Stimulated activated CD4-positive, alpha-beta T cell treated with anti-CD3 and anti-CD28 coated beads, Interleukin-1b, Interleukin-23, amount 100 ng/mL, for 48 hours (primary cell): ENCODE results near the gene DEPDC5.

ENCODE experiments used
- DNase-seq: peaks from one replicate; pipeline ENCODE4 v3.0.0-alpha.2; 2020

Gene DEPDC5

GRCh38 chr22:31897842-31898805 lies 144.3 kb downstream of the DEPDC5 start:
- no peak for DNase-seq

DNA sequence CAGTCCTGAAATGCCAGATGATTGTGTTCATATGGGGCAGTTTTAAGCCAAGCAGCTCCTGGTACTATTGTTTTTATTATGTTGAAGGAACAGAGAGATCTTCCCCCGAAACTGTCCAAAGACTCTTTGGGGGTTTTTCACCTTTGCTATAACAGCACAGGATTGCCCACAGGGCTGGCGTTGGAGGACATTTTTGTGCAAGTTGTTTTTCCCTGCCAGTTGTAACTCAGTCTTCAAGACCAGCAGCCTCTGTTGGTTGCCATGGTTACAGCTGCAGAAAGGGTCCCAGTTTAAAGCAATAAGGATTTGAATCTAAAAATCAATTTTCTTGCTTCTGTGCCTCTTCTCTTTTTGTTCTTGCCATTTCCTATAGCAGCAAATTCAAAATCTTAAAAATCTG lies 145.1 kb downstream of the DEPDC5 start:
- DNase-seq = no peak

- no peak for DNase-seq
Observed at GRCh38 chr22:31899669-31900068, 145.8 kb downstream of the DEPDC5 start.

GRCh38 chr22:31901388-31902137 lies 147.7 kb downstream of the DEPDC5 start:
- no peak for DNase-seq

GRCh38 chr22:31904651-31905050 lies 150.8 kb downstream of the DEPDC5 start:
- DNase-seq = no peak

GRCh38 chr22:31905356-31905755 lies 151.5 kb downstream of the DEPDC5 start:
- no peak for DNase-seq

DNA sequence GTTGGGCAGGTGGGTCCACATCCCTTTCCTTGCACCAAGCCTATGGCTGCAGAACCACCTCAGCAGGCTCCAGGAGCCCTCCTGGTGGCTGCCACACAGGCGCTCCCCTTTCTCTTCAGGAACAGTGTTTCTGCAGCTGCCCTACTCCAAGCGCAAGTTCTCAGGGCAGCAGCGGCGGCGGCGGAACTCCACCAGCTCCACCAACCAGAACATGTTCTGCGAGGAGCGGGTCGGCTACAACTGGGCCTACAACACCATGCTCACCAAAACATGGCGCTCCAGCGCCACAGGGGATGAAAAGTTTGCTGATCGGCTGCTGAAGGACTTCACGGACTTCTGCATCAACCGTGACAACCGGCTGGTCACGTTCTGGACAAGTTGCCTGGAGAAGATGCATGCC lies 152.3 kb downstream of the DEPDC5 start:
- DNase-seq = no peak

DNA sequence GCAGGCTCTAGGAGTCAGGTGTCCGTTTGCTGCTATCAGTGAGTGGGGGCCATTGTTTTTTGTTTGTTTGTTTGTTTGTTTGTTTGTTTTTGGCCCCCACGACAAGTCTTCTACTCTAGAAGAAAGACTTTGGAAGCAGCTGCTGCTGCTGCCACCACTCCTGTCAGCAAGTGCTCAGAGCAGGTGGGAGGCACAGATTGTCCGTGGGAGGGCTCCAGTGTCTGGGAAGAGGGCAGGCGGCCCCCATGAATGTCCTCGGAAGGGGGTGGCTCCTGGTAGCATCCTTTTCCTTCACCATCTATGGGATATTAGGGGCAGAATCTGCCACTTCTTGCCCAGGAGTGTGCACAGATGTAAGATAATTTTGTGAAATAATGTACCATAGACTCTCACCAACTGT lies 152.8 kb downstream of the DEPDC5 start:
- no peak for DNase-seq

DNA sequence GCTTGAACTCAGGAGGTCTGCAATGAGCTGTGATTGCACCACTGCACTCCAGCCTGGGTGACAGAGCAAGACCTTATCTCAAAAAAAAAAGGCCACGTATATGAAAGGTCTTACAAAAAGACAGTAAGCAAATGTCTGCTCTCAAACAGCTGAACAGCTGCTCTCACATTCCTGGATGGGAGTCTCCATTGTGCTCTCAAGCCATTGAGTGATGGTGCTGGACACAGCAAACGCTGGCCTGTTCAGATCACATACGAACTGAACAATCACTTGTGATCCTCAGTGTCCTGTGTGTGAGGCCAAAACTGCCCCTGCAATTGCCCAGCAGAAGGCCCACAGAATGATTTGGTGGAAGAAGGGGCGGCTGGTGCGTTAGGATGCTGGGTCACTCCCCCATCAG lies 156.2 kb downstream of the DEPDC5 start:
- DNase-seq = no peak

DNA sequence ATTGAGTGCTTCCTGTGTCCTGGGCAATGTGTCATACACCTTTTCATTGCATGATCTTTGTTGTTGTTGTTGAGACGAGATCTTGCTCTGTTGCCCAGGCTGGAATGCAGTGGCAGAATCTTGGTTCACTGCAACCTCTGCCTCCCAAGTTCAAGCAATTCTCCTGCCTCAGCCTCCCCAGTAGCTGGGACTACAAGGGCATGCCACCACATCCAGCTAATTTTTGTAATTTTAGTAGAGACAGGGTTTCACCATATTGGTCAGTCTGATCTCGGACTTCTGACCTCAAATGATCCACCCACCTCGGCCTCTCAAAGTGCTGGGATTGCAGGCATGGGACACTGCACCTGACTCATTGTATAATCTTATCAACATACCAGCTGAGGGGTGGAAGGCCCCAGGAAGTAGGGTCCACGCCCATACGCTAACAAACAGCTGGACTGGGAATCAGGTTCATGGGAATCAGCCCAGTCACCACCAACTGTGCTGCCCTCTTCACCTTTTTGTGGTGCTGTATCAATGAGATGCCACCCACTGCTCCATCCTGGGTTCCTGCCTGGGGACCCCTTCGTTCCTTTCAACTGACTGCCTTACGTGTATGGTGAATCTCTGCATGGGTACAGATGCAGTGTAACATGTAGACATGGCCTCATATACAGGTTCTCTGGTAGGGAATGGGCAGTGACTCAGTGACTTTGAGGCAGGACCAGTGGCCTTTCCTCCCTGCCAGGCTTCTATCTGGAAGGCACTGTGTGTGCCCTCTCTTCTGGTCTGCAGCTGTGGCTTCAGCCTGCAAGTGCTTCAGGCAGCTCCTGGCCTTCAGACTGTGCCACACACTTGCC lies 158.0 kb downstream of the DEPDC5 start:
- DNase-seq = no peak

DNA sequence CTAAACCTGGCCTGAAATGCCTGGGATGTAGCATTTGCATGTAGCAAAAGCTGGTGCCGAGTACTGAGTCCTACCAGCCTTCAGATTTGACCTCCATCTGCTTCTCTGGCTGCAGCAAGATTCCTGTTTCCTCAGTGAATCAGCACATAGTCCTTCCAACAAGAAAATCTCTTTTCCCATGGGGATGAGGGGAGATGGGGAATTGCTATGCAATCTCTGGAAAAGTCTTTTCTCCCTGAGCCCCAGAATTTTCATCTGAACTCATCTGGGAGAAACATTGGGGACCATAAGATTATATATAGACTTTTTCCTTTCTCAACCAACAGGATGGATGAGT lies 158.6 kb downstream of the DEPDC5 start:
- DNase-seq = no peak

DNA sequence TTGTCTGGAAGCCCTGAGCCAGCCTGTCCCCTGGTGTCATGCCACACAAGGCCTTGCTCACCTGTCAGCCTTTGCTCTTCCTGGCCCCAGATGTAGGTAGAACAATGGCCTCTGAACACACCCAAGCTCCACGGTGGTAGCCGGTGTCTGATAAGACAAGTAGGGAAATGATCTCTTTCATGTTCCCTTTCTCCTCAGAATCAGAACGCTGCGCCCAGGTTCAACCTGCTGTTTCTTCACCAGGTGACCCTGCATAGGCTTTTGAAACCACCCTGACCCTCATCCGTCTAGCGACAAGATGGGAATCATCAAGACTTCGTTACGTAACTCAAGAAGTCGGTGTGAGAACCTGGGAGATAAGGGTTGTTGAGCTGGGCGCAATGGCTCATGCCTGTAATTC lies 161.8 kb downstream of the DEPDC5 start:
- DNase-seq = no peak

GRCh38 chr22:31917227-31917921 lies 163.6 kb downstream of the DEPDC5 start:
- DNase-seq = no peak

DNA sequence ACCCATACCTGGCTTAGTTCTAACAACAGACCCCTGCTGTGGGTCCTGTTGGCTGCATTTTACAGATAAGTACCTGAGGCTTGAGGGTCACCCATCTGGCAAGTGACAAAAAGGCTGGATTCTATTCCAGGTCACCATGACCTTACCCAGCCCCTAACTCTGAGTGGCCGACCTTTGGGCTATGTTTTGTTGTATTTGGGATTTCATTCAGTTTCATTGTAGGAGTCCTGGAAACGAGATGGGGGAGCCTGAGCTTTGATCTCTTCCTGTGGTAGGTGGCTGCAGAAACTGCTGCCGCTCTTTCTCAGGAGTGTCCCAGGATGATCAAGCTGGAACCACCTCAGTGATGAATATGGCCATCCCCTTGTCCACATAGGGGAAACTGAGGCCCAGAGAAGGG lies 165.9 kb downstream of the DEPDC5 start:
- DNase-seq = no peak

DNA sequence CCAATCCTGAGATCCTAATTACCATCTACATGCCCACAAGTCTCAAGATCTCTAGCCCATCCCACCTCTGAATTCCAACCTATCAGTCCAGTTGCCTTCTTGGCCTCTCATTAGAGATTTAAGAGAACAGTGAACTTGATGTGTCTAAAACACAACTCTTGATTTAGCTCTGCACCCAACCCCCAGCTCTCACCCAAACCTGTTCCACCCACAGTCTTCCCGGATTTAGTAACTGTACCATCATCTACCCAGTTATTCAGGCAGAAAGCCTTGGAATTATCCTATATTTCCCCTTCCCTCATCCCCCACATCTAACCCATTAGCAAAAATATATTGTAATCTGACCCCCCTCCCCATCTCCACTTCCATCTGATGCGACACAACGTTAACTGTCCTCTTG lies 166.5 kb downstream of the DEPDC5 start:
- DNase-seq = no peak

DNA sequence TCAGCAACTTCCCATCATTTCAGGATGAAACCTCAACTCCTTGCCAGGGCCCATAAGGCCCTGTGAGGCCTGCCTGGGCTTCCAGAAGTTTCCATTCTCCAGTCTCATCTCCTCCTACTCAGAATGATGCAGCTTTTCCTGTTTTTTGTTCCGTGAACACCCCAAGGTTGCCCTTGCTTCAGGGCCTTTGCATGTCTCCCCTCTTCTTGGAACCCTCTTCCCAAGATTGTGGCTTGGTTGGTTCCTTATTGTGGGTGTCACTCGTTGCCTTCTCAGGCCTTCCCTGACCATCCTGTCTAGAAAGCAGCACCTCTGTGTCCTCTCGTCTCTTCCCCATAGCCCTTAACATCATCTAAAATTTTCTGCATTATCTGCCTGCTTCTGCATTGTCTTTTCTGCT lies 167.3 kb downstream of the DEPDC5 start:
- DNase-seq = no peak

DNA sequence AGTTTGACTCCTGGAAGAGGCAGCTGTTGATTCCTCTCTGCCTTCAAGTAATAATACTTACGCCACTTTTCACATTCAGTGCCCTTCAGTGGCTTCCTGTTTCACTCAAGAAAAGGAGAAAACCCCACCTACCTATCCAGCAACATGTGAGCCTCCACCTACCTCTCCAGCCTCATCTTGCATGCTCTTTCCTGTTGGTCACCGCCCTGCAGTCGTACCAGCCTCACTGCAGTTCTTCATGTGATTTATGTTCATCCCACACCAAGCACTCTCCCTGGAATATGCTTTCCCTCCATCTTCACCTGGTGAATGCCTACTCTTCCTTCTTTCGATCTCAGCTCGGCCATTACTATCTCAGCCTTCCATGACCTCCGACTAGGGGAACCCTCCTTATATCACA lies 168.7 kb downstream of the DEPDC5 start:
- DNase-seq = no peak

DNA sequence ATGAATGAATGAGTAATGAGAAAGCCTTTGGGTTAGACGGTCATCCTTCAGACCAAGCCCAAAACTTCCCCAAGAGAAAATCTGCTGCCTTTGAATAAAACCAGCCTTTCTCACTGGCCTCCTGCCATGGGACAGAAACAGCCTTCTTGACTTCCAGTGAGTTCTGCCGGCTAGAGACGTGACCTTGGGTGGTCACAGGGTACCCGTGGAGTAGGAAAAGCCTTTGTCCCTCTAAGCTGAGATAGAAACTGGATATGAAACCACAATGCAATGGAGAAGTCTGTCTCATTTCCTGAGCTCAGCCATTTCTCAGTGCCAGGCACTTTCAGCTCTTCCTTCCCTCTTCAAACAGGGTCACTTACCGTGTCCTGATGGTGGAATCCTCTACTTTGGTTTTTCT lies 169.3 kb downstream of the DEPDC5 start:
- no peak for DNase-seq

DNA sequence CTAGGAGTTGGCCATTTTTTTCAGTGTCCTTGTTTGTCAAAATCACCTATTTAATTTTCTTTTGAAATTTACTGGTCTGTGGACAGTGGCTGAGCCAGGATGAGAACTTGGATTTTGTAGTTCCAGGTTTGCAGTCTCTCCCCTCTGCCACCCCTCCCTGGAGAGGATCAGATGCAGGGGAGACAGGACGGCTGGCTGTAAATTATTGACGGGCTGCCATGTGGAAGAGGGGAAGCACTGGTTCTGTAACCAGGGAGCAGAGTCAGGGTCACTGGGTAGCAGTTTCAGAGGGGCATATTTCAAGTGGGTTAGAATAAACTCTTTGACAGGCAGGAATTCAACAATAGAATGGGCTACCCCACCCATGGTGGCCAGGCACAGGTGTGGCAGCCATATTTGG lies 169.9 kb downstream of the DEPDC5 start:
- no peak for DNase-seq

DNA sequence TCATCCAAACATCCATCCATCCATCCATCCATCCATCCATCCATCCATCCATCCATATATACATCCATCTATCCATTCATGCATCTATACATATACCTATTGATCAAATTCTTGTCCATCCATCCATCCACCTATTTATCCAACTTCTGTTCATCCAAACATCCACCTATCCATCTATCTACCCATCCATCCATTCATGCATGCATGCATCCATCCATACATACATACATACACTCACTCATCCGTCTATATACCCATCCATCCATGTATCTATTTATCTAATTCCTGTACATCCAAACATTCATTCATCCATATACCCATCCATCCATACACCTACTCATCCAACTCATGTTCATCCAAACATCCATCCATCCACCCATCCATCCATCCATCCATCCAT lies 171.2 kb downstream of the DEPDC5 start:
- no peak for DNase-seq

DNA sequence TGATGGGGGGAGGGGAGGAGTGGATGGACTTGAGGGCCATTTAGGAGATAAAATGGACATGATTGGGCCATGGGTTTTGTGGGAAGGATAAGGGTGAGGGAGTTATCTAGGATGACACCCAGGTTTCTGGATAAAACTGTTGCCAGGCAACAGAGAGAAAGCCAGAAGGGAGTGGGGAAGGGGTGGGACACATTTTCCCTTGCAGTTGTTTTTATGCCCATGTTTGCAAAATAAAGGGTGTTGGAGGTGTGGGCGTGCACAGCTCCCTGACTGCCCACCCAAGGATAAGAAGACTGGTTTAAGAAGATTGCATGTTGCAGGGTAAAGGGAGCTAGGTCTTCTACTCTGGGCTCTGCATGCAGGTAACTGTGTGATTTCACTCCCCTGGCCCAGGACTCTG lies 172.2 kb downstream of the DEPDC5 start:
- DNase-seq = no peak

DNA sequence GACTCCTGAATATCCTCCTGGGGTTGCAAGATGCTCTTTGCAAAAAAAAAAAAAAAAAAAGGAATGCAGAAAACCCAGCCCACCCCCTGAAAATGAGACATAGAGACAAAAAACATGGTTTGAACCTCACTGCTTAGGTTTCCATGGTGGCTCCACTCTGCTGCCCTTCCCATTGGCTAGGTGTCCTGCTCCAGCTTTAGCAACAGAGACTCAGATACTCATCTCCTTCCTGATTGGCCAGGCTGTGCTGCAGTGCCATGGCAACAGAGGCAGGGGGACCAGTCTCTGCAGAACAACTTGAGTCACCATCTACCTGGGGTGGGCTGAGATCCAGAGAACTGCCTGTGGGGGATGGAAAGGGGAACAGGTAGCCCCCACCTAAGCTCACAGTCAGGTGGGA lies 173.2 kb downstream of the DEPDC5 start:
- DNase-seq = no peak

GRCh38 chr22:31927562-31927961 lies 173.7 kb downstream of the DEPDC5 start:
- DNase-seq = no peak
